GM19351 (cell line): Measurements from ENCODE around the gene MUC6.
A peak's percentile ranks its signal among the peaks of the same experiment; 100 is the strongest.

Experiments used
- ATAC-seq: cut with Tn5 transposase; IDR thresholded peaks from one replicate; pipeline ENCODE4 v1.9.1; 2021; ENCODE audit warnings: mild to moderate bottlenecking, moderate library complexity; ENCODE audit not compliant: unreplicated experiment

The MUC6 gene

GRCh38 chr11:1052133-1053011 lies 15.9 kb upstream of the MUC6 start:
- no peak for ATAC-seq

GRCh38 chr11:1051356-1052132 lies 15.0 kb upstream of the MUC6 start:
- ATAC-seq: no peak

- ATAC-seq: peak; percentile 79
Observed at GRCh38 chr11:1050581-1051355, 14.2 kb upstream of the MUC6 start.

- no peak for ATAC-seq
Observed at GRCh38 chr11:1049911-1050580, 13.5 kb upstream of the MUC6 start.

GRCh38 chr11:1049431-1049891 lies 12.9 kb upstream of the MUC6 start:
- no peak for ATAC-seq

DNA sequence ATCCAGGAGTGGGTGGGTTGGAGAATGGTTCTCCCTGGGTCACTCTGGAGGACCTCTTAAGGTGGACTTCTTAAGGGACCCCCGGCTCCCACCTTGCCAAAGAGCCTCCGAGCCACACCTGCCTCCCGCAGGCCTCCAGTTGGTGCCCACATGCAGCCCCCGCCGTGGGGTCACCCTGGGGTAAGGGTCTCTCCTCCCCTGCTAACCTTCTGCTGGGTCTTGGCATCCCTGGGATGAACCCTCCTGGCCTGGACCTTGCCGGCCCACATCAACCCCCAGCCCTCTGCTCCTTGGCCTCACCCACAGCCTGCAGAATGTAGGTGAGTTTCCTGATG lies 12.5 kb upstream of the MUC6 start:
- ATAC-seq: no peak

DNA sequence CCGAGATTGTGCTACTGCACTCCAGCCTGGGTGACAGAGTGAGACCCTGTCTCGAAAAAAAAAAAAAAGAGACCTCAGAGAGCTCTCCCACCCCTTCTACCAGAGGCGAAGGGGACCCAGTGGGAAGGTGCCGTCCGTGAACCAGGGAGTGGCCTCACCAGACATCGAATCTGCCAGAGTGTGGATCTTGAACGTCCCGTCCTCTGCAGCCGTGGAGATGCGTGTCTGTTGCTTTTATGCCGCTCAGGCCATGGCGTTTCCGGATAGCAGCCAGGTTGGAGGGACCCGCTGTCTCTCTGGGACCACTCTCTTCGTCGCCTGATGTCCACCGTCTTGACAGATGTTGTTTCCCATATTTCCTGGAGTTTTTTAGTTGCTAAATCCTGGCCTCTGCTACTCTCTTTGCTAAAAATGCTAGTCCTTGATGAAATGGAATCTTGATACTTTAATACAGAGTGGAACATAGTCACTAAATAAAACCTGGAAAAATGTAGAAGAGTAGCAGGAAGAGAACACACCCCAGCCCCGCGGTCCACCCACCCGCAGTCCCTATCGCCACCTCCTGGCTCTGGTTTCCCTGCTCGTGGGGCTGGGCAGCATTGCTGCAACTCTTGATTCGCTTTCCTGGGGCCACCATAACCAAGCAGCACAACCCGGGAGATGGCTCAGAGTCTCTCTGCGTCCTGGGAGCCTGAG lies 12.0 kb upstream of the MUC6 start:
- ATAC-seq: no peak

GRCh38 chr11:1047595-1048156 lies 11.2 kb upstream of the MUC6 start:
- ATAC-seq: no peak

DNA sequence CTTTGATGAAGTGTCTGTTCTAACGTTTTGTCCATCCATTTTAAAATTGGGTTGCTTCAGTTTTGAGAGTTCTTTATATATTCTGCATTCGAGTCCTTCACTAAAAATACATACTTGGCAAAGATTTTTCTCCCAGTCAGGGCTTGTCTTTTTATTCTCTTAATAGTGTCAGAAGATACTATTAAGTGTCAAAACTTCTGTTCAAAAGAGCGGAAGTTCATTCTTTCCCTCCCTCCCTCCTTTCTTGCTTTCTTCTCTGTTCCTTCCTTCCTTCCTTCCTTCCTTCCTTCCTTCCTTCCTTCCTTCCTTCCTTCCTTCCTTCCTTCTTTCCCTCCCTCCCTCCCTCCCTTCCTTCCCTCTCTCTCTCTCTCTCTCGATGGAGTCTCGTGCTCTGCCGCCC lies 7.6 kb upstream of the MUC6 start:
- ATAC-seq: no peak

DNA sequence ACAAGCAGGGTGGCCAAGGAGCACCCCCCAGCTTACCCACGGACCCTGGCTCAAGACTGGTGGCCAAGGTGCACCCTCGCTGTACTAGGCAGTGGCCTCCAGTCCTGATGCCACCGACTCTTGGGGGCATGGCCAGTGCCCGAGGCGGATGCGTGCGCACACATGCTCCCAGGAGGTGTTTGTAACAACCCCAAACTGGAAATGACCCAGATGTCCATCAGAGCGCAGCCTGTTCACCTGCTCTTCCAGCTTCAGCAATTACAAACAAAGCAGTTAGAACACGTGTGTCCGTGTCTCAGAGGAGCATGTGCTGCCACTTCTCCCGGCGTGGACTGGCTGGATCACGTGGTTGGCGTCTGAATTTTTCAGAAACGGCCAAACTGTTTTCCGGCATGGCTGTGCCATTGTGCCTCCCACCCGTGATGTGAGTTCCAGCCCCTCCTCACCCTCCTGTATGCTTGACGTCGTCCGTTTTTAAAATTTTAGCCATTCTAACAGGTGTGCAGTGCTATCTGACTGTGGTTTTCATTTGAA lies 7.1 kb upstream of the MUC6 start:
- no peak for ATAC-seq

DNA sequence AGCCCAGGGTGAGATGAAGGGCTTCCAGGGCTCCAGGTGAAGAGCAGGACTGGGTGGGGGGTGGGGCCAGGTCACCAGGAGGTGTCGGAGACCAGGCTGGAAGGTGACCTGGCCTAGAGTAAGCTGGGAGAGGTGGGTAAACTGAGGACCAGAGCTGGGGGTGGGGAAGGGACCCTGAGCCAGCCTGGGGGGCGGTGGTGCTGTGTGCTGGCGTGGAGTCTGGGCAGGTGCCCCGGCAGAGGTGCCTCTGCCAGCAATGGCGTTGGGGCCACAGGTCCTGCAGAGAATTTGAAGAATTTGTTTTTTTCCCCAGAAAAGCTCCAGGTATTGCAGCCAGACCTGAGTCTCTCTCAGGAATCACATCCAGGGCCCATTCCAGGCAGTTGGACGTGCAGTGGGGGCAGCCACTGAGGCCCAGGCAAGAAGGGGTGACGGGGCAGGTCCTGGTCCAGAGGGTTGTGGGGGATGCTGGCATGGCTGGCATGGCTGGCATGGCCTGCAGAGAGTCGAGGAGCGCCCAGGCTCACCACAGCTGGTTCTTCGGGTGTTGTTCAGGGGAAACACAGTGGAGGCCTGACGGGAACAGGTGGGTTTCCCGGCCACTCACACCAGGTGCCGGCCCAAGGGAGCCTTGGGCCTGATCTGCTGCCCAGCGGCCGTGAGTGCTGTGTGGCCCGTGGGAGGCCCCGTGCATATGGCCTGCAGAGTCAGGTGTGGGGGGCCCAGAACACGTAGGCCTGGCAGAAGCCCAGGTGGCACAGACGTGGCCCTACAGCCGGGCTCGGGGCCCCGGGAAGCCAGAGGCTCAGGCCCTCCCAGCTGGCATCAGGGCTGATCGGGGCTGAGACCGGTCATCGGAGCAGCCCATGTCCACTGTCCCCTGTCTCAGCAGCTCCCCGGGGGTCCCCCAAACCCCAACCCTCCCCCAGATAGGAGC lies 6.4 kb upstream of the MUC6 start:
- ATAC-seq: no peak

- ATAC-seq: no peak
Observed at GRCh38 chr11:1041936-1042608, 5.6 kb upstream of the MUC6 start.

DNA sequence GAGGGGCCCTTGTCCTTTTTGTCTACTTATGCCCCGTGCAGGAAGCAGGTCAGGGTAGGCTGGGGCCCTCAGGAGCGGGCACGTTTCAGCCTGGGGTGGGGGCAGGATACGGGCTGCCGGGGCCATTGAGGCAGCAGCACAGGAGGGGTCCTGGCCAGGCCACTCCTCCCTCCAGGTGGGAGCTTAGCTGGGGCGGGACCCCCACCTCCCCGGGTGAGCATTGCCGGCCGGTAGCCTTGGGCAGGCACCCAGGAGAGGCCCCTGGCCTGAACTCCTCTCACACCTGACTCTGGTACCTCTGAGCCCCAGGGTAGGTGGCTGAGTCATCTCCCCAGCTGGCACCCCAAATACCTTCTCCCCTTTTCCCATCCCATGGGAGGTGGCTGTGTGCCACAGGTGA lies 5.0 kb upstream of the MUC6 start:
- no peak for ATAC-seq

GRCh38 chr11:1041149-1041467 lies 4.6 kb upstream of the MUC6 start:
- ATAC-seq: no peak

DNA sequence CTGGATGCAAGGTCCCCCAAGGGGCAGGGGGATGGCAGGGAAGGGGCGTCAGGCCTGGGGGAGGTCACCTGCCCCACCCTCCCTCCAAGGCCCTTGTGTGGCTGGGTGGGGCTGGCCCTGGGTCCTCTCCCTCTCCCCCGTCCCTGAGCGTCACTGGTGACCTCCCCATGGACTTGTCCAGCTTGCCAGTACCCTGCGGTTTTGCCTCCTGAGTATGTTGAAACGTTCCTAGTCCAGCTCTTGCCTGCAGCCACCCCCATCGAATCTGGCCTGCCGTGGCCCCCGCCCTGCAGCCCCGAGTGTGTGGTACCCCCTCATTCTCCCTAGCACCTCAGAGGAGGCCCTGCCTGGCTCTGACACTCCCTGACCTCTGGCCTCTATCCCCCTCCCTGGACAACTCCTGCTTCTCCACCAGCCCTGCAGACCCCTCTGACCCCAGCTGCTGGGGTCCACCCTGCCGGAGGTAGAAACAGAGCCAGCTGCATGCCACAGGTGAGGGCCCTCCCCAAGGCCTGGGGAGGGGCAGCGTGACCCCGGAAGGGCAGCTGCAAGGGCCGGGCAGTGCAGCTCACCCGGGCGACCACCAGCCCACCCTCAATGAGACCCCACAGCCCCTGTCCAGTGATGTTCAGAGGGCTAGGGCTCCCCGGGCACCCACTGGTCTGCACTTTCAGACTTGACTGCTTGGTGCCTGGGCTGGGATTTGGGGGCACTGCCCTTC lies 4.1 kb upstream of the MUC6 start:
- ATAC-seq: no peak

DNA sequence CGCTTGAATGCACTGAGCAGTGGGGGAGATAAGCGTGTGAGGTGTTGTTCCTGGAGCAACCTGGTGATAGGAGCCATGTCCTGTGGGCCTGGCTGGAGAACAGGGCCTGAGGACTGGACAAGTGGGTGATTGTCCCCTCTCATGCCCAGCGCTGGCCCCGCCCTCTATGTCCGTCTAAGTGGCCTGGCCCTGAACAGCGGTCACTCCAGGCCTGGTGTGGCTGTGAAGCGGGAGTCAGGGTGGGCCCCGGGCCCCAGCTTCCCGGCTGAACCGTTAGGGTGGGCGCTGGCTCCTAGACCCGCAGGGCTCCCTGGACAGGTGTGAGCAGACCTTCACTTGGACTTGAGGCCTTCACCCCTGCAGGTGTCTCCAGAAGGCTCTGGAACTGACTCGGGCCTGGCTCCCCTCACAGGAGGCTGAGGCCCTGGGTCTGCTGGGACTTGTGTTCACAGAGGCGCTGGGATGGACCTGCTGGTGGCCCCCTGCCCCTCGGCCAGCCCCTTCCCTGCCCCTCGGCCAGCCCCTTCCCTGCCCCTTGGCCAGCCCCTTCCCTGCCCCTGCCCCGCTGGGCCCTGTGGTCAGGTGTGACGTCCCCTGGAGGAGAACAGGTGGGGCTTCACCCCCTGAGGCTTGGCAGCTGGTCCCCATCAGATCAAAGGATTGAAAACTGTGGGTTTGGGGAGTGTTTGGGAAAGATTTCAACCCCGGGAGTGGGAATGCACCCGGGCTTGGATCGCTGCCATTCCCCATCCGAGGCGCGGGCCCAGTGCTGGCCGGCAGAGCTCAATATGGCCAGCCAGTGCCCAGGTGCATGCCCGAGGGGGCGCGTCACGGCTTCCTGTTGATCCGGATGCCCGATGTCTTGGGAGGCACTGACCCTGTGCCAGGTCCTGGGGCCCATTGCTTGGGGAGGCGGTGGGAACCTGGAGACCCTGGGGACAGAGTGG lies 3.2 kb upstream of the MUC6 start:
- ATAC-seq: no peak
